PC-3 (cell line): ENCODE measurements around the gene AKR1C8. TPM values are rescaled to one million over a fixed set of nuclear protein-coding genes. Genes with fewer than 3 reads are reported as not detected.
A peak's percentile ranks its signal among the peaks of the same experiment; 100 is the strongest.

ENCODE experiments used
- ATAC-seq: fragments of 200-7000 bp; cut with Tn5 transposase; 2 replicates; pipeline ENCODE4 v1.9.1; 2020; ENCODE audit warnings: mild to moderate bottlenecking, moderate library complexity
- BruUV-seq: library from RNA; stranded (reverse); fragments of 400-500 nt; replicated peaks from 2 replicates; lab custom pipeline; 2021; lab: Mats Ljungman, UMichigan
- CTCF ChIA-PET: fragments of 300-600 bp; sonication (Branson Sonifier 250); formaldehyde crosslinking; loops from one replicate; lab custom pipeline; 2022; ENCODE audit warnings: antibody characterized with exemption; lab: Charles Lee
- POLR2A ChIA-PET: fragments of 300-600 bp; sonication (Branson Sonifier 250); formaldehyde crosslinking; loops from one replicate; lab custom pipeline; 2022; ENCODE audit warnings: antibody characterized with exemption; ENCODE audit not compliant: unreplicated experiment; lab: Charles Lee
- DNase-seq: peaks from one replicate; pipeline ENCODE4 v3.0.0-alpha.2; 2015
- H2AFZ ChIP-seq: fragments of 300-600 bp; sonication (generic); 2 replicates; pipeline ENCODE4 v1.6.0; 2016; ENCODE audit warnings: antibody characterized with exemption, low read length
- H3F3A ChIP-seq: fragments of 300-600 bp; sonication (generic); one replicate; pipeline ENCODE4 v1.6.0; 2017; ENCODE audit warnings: antibody characterized with exemption, low read length, control low read depth, mild to moderate bottlenecking; ENCODE audit not compliant: unreplicated experiment
- H3K27ac ChIP-seq: fragments of 300-600 bp; sonication (generic); 2 replicates; pipeline ENCODE4 v1.5.1; 2016; ENCODE audit warnings: mild to moderate bottlenecking, low read length
- H3K27me3 ChIP-seq: fragments of 300-600 bp; sonication (generic); 2 replicates; pipeline ENCODE4 v1.6.1; 2016; ENCODE audit warnings: low read length, mixed read lengths
- H3K36me3 ChIP-seq: fragments of 300-600 bp; sonication (generic); 2 replicates; pipeline ENCODE4 v1.6.1; 2016; ENCODE audit warnings: low read depth, mixed run types, low read length, mixed read lengths
- H3K4me1 ChIP-seq: fragments of 300-600 bp; sonication (generic); 2 replicates; pipeline ENCODE4 v1.5.1; 2016; ENCODE audit warnings: low read length; ENCODE audit not compliant: insufficient read depth
- H3K4me2 ChIP-seq: fragments of 300-600 bp; sonication (generic); 2 replicates; pipeline ENCODE4 v1.6.0; 2016; ENCODE audit warnings: low read length
- H3K4me3 ChIP-seq: fragments of 300-600 bp; sonication (generic); 2 replicates; pipeline ENCODE4 v1.5.1; 2016; ENCODE audit warnings: mild to moderate bottlenecking, low read length, mixed read lengths
- H3K79me2 ChIP-seq: fragments of 300-600 bp; sonication (generic); 2 replicates; pipeline ENCODE4 v1.6.1; 2017; ENCODE audit warnings: low read length, mixed read lengths
- H3K9ac ChIP-seq: fragments of 300-600 bp; sonication (generic); 2 replicates; pipeline ENCODE4 v1.6.0; 2016; ENCODE audit warnings: mild to moderate bottlenecking, low read length
- H3K9me2 ChIP-seq: fragments of 300-600 bp; sonication (generic); replicated peaks from 2 replicates; pipeline ENCODE4 v1.6.1; 2016; ENCODE audit warnings: mixed run types, low read length, mixed read lengths
- H3K9me3 ChIP-seq: fragments of 300-600 bp; sonication (generic); 2 replicates; pipeline ENCODE4 v1.6.1; 2016; ENCODE audit warnings: low read length, mixed read lengths
- H4K20me1 ChIP-seq: fragments of 300-600 bp; sonication (generic); 2 replicates; pipeline ENCODE4 v1.6.1; 2016; ENCODE audit warnings: low read length, mixed read lengths
- CTCF ChIP-seq: fragments of 300-600 bp; sonication (generic); conservative IDR thresholded peaks from 2 replicates; pipeline ENCODE4 v1.5.1; 2017; ENCODE audit warnings: antibody characterized with exemption, low read depth, mild to moderate bottlenecking, low read length
- EZH2 ChIP-seq: fragments of 300-600 bp; sonication (generic); IDR thresholded peaks from one replicate; pipeline ENCODE4 v1.6.1; 2017; ENCODE audit warnings: antibody characterized with exemption, mild to moderate bottlenecking, low read length; ENCODE audit not compliant: unreplicated experiment
- EZH2phosphoT487 ChIP-seq: fragments of 300-600 bp; sonication (generic); IDR thresholded peaks from 2 replicates; pipeline ENCODE4 v1.6.1; 2018; ENCODE audit warnings: mild to moderate bottlenecking, antibody characterized with exemption, low read length, borderline replicate concordance
- intact Hi-C: fragments of 100-400 bp; cut with micrococcal nuclease; formaldehyde crosslinking; loops from 2 replicates; pipeline ENCODE4 v1.9.0; 2023
- total RNA-seq: library from RNA; depleted of rRNA; stranded (reverse); fragments of >200 nt; gene quantifications from 2 replicates; pipeline ENCODE4 v1.2.3, GENCODE V29; 2014

The AKR1C8 gene
- total RNA-seq, 1 experiment from 2014 or later, result not detected

- POLR2A ChIA-PET, result no interaction called here
These were observed 27.4 kb downstream of the AKR1C8 start for GRCh38 chr10:5157501-5157900.

GRCh38 chr10:5155951-5156350, 29.0 kb downstream of the AKR1C8 start:
- H3K4me1 ChIP-seq, result no peaks in the 10 kb centered on the region
- H3K79me2 ChIP-seq, result no peaks in the 10 kb centered on the region
- POLR2A ChIA-PET, result no interaction called here
- no peaks in the 10 kb centered on the region for H3K9me3 ChIP-seq
- H3F3A ChIP-seq, result no peaks in the 10 kb centered on the region
- H3K9ac ChIP-seq, result no peak overlapping the region
- no peaks in the 10 kb centered on the region for H3K9me2 ChIP-seq
- H3K27me3 ChIP-seq, result no peaks in the 10 kb centered on the region
- H3K27ac ChIP-seq, result no peak overlapping the region
- no peaks in the 10 kb centered on the region for H4K20me1 ChIP-seq
- intact Hi-C loops, result no loop called here
- H3K4me2 ChIP-seq, result no peak overlapping the region
- H2AFZ ChIP-seq, result no peak overlapping the region
- TF ChIP-seq CTCF (no peak), EZH2 (no peak), EZH2phosphoT487 (no peak)
- BruUV-seq, result no TSS peak
- CTCF ChIA-PET, result no interaction called here
- no peak overlapping the region for H3K4me3 ChIP-seq
- no peaks in the 10 kb centered on the region for H3K36me3 ChIP-seq
- ATAC-seq (no peak), DNase-seq (no peak)

More at GRCh38 chr10:5157501-5157900, 27.4 kb downstream of the AKR1C8 start:
- Histone ChIP-seq H3F3A (no peaks in the 10 kb centered on the region), H2AFZ (no peak overlapping the region), H4K20me1 (no peaks in the 10 kb centered on the region), H3K27ac (no peak overlapping the region), H3K9me3 (no peaks in the 10 kb centered on the region), H3K36me3 (no peaks in the 10 kb centered on the region), H3K27me3 (no peaks in the 10 kb centered on the region), H3K79me2 (no peaks in the 10 kb centered on the region), H3K9me2 (no peaks in the 10 kb centered on the region), H3K9ac (no peak overlapping the region), H3K4me1 (no peaks in the 10 kb centered on the region), H3K4me2 (no peak overlapping the region), H3K4me3 (no peak overlapping the region)
- no peak for TF ChIP-seq EZH2
- no peak for TF ChIP-seq CTCF
- TF ChIP-seq EZH2phosphoT487, result no peak
- no TSS peak for BruUV-seq
- CTCF ChIA-PET, result no interaction called here
- intact Hi-C loops, result no loop called here
- no peak for ATAC-seq
- no peak for DNase-seq

- Histone ChIP-seq H3K4me2 (no peak overlapping the region), H3K9ac (no peak overlapping the region), H3K9me3 (no peaks in the 10 kb centered on the region), H3K4me1 (no peaks in the 10 kb centered on the region), H4K20me1 (no peaks in the 10 kb centered on the region), H3K79me2 (no peaks in the 10 kb centered on the region), H3K36me3 (no peaks in the 10 kb centered on the region), H3K27me3 (no peaks in the 10 kb centered on the region), H3K4me3 (no peak overlapping the region), H2AFZ (no peak overlapping the region), H3F3A (no peaks in the 10 kb centered on the region), H3K9me2 (no peaks in the 10 kb centered on the region), H3K27ac (no peak overlapping the region)
- TF ChIP-seq CTCF (no peak), EZH2phosphoT487 (no peak), EZH2 (no peak)
- intact Hi-C loops, result no loop called here
- POLR2A ChIA-PET, result no interaction called here
- no peak for ATAC-seq
- CTCF ChIA-PET, result no interaction called here
- no TSS peak for BruUV-seq
- DNase-seq, result peak; percentile 47
These were observed 33.9 kb downstream of the AKR1C8 start for GRCh38 chr10:5151076-5151475.
